ENCODE results near the gene GPR157. TPM values are rescaled to one million over a fixed set of nuclear protein-coding genes. Genes with fewer than 3 reads are reported as not detected.
"Not testable (repeated sequence)": the region's sequence is repeated elsewhere in the genome, so short reads cannot be mapped to it uniquely, and the experiment has no call there.

The GPR157 gene
- total and polyA plus RNA-seq, 8 donors: 15.2 to 36.5 (median 22.9) TPM

- Histone ChIP-seq H3K4me1 (peaks cover 7 to 38% of the 10 kb centered on the region in 2 donors), H3K4me3 (no peak overlapping the region), H3K9me3 (no peaks in the 10 kb centered on the region), H3K36me3 (peaks cover 0 to 9% of the 10 kb centered on the region in 2 donors), H3K27me3 (no peaks in the 10 kb centered on the region), H3K27ac (no peak overlapping the region)
- intact Hi-C loops (cut with DNase I): loop anchor here in 1 of 2 donors (10.0 kb wide), 1 partner anchor 49 kb away; no protein-coding TSS in a partner anchor
- DNase-seq: peak in 2 of 4 donors; percentile 21 to 22
- ATAC-seq: no peak
- TF ChIP-seq CTCF (IDR thresholded peaks at IDR 0.05): no peak
Measured at GRCh38 chr1:9146156-9146555, 17.3 kb upstream of the GPR157 start.

GRCh38 chr1:9145714-9146113 is 16.8 kb upstream of the GPR157 start:
- Histone ChIP-seq H3K9me3 (no peaks in the 10 kb centered on the region), H3K27ac (no peak overlapping the region), H3K36me3 (peaks cover 0 to 7% of the 10 kb centered on the region in 2 donors), H3K4me1 (peaks cover 7 to 34% of the 10 kb centered on the region in 2 donors), H3K4me3 (no peak overlapping the region), H3K27me3 (no peaks in the 10 kb centered on the region)
- DNase-seq (peak in 1 of 4 donors; percentile 3), ATAC-seq (no peak)
- intact Hi-C loops (cut with DNase I): loop anchor here in 1 of 2 donors (10.0 kb wide), 1 partner anchor 49 kb away; no protein-coding TSS in a partner anchor
- TF ChIP-seq CTCF (IDR thresholded peaks at IDR 0.05): no peak

- H3K9me3 ChIP-seq: no peaks in the 10 kb centered on the region
- intact Hi-C loops (cut with DNase I): loop anchor here in 1 of 2 donors (10.0 kb wide), 1 partner anchor 50 kb away; no protein-coding TSS in a partner anchor
- peaks cover 0 to 3% of the 10 kb centered on the region in 2 donors for H3K36me3 ChIP-seq
- TF ChIP-seq CTCF (IDR thresholded peaks at IDR 0.05): no peak
- ATAC-seq (no peak), DNase-seq (peak in 2 of 4 donors; percentile 34 to 66)
- H3K4me1 ChIP-seq: peaks cover 3 to 31% of the 10 kb centered on the region in 2 donors
- no peaks in the 10 kb centered on the region for H3K27me3 ChIP-seq
- no peak overlapping the region for H3K27ac ChIP-seq
- H3K4me3 ChIP-seq: no peak overlapping the region
Measured at GRCh38 chr1:9145021-9145668, 16.2 kb upstream of the GPR157 start.

- H3K27me3 ChIP-seq, H3K36me3 ChIP-seq, ATAC-seq, H3K4me3 ChIP-seq, H3K27ac ChIP-seq, H3K9me3 ChIP-seq: not testable (repeated sequence)
- DNase-seq: peak in 2 of 4 donors; percentile 18 to 37
- intact Hi-C loops (cut with DNase I): loop anchor here (5.0 to 10.0 kb wide), 2 partner anchors 38 to 50 kb away; no protein-coding TSS in a partner anchor
- peaks cover 0 to 25% of the 10 kb centered on the region in 2 donors for H3K4me1 ChIP-seq
Measured at GRCh38 chr1:9144494-9144893, 15.6 kb upstream of the GPR157 start.

GRCh38 chr1:9143250-9143649 is 14.3 kb upstream of the GPR157 start:
- DNase-seq: peak in 3 of 4 donors; percentile 39 to 76 (median 71)
- peak; percentile 61 for ATAC-seq
- no peaks in the 10 kb centered on the region for H3K27me3 ChIP-seq
- H3K9me3 ChIP-seq: no peaks in the 10 kb centered on the region
- intact Hi-C loops (cut with DNase I): loop anchor here (5.0 to 10.0 kb wide), 2 partner anchors 39 to 52 kb away; no protein-coding TSS in a partner anchor
- H3K36me3 ChIP-seq: no peaks in the 10 kb centered on the region
- TF ChIP-seq CTCF (IDR thresholded peaks at IDR 0.05): no peak
- no peak overlapping the region for H3K4me3 ChIP-seq
- peaks cover 0 to 17% of the 10 kb centered on the region in 2 donors for H3K4me1 ChIP-seq
- H3K27ac ChIP-seq: peak overlapping the region in 1 of 2 donors; percentile 58

Data from left lung (tissue), 10 donors.